GF-D8 (cell line): ENCODE measurements around the gene MSI2.

Source experiments
- DNase-seq: peaks from one replicate; lab custom pipeline; 2025; lab: John Stamatoyannopoulos, UW

Gene MSI2

DNA sequence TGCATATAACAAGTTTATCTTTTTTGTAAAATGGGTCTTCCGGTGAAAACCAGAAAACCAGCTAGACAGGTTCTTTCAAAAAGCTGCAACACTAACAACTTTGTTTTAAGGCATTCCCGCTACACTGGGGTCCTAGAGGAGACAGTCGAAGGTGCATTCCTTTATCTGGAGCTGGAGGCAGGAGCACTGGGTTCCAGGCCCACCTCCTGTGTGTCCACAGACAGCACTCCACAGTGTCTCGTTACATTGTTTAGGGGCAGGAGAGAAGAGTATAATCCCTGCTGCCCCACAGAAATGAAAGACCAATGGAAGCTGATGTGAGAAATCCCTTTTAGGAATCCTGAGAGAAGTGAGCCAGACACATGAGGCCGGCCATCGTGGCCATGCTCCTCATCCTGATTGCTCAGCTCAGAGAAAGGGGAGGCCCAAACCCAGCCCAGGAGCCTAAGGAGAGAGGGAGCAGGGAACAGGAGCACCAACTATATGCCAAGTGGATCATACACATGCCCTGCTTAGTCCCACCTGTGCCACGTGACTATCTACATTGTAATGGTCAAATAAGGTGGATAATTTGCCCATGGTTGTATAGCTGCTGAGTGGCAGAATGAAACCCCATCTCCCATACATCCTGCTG lies 429.3 kb downstream of the MSI2 start:
- DNase-seq, result no peak

- DNase-seq, result no peak
These were observed 431.3 kb downstream of the MSI2 start for GRCh38 chr17:57687642-57688041.

- DNase-seq, result no peak
These were observed 432.9 kb downstream of the MSI2 start for GRCh38 chr17:57689254-57689653.

- no peak for DNase-seq
These were observed 435.6 kb downstream of the MSI2 start for GRCh38 chr17:57691939-57692338.

- no peak for DNase-seq
These were observed 436.4 kb downstream of the MSI2 start for GRCh38 chr17:57692770-57693169.

DNA sequence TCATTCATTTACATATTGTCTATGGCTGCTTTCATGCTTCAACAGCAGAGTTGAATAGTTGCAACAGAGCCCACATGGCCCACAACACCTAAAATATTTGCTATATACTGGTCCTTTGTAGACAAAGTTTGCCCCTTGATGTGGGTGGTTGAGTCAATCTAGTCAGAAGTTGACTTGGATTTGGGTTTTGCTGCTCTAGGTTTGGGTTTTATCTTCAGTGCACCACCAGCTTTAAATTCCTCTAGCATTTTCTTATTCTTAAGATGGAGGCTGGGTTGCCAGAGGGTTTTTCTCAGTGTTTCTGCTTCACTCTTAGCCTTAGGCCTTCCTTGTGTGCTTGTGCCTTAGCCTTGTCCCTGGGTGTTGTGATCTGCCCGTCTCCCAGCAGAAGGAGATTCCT lies 437.7 kb downstream of the MSI2 start:
- no peak for DNase-seq

GRCh38 chr17:57696050-57696449 lies 439.7 kb downstream of the MSI2 start:
- DNase-seq, result no peak

- no peak for DNase-seq
These were observed 440.9 kb downstream of the MSI2 start for GRCh38 chr17:57697197-57697596.

DNA sequence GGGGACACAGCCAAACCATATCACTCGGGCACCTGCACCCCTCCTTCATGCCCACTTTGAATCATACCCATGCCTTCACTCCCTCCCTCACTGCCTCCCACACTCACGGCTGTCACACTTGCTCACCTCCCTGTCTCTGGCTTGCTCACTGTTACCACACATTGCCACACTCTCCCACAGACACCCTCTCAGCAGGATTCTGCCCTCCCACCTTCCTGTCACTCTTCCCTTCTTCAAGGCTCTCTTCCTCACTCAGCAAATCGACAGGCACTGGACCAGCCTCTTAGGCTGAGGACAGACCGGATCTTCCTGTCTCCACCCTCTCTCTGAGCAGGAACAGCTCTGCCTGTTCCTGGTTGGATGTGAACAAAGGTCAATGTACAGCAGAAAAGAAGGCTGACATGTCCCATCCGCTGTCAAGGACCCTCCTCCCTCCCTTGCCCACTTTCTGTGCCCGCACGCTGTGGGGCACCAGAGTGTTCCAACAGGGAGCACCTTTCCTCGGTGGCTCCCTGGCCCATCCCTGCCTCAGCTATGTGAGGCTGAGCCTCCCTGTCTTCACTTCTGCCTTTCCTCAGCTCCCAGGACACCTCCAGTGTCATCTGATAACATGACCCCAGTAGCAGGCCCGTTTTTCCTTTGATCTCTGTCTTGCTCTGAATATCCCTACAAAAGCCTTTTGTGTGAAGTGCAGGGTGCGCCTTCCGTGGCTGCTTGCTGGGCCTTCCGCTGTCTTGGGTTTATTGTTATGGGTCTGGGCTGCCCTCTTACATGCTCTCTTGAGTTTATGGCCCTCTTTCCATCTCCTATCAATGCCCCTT lies 441.8 kb downstream of the MSI2 start:
- no peak for DNase-seq

- no peak for DNase-seq
These were observed 443.5 kb downstream of the MSI2 start for GRCh38 chr17:57699751-57700219.

DNA sequence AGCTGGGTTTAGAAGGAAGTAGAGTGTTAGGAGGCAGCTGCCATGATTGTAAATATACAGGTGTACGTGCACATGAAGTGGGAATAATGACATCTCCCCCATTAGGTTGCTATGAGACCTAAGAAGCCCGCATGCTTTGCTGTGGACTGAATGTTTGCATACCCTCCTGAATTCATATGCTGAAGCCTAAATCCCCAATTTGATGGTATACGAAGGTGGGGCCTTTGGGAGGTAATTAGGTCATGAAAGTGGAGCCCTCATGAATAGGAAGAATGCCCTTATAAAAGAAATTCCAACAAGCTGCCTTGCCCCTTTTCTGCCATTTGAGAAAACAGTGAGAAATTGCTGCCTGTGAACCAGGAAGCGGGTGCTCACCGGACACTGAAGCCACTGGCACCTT lies 444.8 kb downstream of the MSI2 start:
- no peak for DNase-seq

GRCh38 chr17:57703273-57703672 lies 446.9 kb downstream of the MSI2 start:
- DNase-seq, result no peak

DNA sequence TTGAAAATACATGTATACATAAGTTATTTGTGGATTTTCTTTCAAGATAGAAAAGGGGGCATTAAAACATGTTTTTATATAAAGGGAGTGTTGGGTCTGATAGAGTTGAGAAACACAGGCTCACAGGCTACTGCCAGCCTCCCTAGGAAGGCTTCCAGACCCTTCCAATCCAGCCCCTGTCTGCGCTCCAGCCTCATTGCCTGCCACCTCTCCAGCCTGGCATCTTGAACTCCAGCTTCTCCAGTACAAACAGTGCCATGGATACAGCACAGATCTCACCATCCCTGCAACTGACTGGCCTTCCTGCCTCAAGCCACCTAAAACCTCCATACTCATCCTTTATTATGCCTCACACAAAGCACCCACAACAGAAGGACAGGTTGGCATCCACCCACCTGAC lies 448.1 kb downstream of the MSI2 start:
- DNase-seq, result no peak

- no peak for DNase-seq
These were observed 449.8 kb downstream of the MSI2 start for GRCh38 chr17:57705921-57706695.

- no peak for DNase-seq
These were observed 450.4 kb downstream of the MSI2 start for GRCh38 chr17:57706761-57707160.

- no peak for DNase-seq
These were observed 451.6 kb downstream of the MSI2 start for GRCh38 chr17:57707892-57708291.

DNA sequence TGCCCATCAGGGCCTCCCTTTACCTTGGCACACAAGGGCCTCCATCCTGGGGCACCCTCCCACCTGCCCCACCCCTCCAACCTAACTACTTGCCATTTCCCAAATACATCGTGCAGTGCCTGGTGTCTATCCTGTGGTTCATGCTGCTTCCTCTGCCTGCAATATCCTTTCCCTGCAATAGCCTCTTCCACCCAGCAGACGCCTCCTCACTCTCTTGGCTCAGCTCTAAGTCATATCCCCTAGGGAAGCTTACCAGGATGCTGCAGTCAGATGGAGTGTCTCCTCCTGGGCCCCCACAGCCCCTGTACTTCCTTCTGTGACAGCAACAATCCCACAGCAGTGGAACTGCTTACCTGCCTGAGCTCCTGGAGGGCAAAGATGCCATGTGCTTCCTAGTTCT lies 452.1 kb downstream of the MSI2 start:
- DNase-seq, result no peak

DNA sequence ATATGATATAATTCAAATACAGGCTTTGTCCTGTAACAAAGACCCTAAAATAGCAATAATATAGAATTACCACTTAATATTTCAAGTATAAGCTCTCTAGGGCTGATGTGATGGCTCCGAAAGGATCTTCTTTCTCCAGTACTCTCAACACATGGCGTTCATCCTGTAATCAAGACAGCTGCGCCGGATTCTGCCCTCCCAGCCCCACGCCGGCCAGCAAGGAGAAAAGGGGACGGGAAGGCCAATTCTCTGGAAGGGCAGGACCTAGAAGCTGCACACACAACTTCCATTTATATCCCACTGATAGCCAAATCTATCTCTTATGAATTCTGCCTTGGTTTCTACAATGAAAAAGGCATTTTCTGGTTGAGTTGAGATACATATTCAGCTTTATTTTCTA lies 456.8 kb downstream of the MSI2 start:
- no peak for DNase-seq

DNA sequence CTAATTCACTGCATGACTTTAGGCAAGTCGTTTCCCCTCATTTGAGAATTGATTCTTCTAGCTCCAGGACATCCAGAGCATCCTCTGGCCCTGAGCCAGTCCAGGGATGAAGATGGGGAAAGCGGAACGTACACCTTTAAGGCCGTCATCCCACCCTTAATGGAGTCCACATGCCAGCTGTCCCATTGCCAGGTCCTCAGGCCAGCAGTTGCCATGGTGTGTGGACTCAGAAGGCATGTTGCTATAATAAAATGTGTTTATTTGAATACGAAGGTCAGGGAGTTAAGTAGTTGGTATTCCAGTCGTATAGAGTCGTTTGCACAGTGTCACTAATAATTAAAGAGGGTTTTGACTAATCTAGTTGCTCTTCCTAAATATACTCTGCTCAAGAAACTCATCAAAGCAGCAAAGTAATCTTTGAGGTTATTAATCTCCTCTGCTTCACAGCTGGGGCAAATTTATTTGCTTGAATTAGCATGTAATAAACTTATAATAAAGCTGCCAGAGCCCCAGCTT lies 458.4 kb downstream of the MSI2 start:
- no peak for DNase-seq

- DNase-seq, result no peak
These were observed 459.7 kb downstream of the MSI2 start for GRCh38 chr17:57715981-57716380.

DNA sequence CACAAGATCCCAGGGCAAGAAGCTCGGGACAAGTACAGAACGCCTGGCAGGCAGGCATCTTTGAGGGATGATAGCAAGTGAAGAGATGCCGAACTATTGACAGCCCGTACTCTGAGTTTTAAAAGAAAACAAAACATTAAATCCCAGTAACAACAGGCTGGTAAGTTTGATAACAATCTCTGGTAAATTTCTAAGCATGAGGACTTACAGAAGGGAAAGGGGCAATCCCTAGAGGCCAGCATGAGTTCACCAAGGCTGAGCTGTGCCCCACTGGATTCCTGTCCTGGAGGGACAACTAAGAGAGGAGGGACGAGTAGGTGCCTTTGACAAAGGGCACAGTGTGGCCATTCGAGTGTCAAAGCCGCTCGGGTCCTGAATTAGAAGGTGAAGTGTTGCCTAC lies 462.6 kb downstream of the MSI2 start:
- DNase-seq, result no peak

DNA sequence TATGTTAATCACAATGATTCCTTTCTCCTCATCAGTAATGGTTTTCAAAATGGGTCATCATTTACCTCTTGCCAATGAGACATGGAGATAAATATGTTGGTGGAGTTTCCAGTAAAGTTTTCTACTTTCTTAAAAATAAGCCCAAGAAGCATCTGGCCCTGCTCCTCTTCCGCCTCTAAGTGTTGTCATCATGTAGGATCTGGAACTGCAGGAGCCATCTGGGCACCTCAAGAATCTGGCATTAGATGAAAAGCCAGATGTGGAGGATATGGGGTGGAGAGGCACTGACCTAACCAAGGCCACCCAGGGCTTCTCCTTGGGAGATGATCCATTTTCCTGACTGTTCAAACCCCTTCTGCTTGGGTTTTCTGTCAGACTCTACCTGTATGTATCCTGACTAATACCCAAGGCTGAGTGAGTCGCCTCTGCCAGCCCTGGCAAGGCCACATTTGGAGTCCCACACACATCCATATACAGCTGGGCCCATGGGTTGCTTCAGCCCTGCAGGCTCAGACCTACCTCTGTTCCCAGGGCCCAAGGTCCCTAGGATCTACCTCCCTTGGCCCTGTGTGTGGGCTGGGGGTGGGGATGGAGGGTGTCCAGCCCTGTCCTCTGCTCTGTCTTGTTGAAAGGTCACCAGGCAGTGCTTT lies 464.2 kb downstream of the MSI2 start:
- no peak for DNase-seq
